Immature natural killer cell (primary cell): ENCODE data around the gene DDR1. TPM values are rescaled to one million over a fixed set of nuclear protein-coding genes. Genes with fewer than 3 reads are reported as not detected.
A peak's percentile ranks its signal among the peaks of the same experiment; 100 is the strongest.

Experiments used
- DNase-seq, 3 donors: peaks; one replicate each; pipeline ENCODE4 v3.0.0; 2022; ENCODE audit warnings: mixed read lengths in 1 of 3
- H3K27ac Mint-ChIP-seq, 6 donors: one replicate each; pipeline ENCODE4 v1.8.0; 2020; ENCODE audit warnings: mixed read lengths in 6 of 6, mild to moderate bottlenecking in 5 of 6, inconsistent platforms in 4 of 6, moderate library complexity in 3 of 6
- H3K27me3 Mint-ChIP-seq, 3 donors: one replicate each; pipeline ENCODE4 v1.8.0; 2020 to 2021; ENCODE audit warnings: low read depth in 3 of 3, mild to moderate bottlenecking in 3 of 3, mixed read lengths in 3 of 3, moderate library complexity in 3 of 3, inconsistent platforms in 1 of 3
- H3K36me3 Mint-ChIP-seq, 3 donors: one replicate each; pipeline ENCODE4 v1.8.0; 2020; ENCODE audit warnings: mixed read lengths in 3 of 3, inconsistent platforms in 2 of 3, mild to moderate bottlenecking in 2 of 3
- H3K4me1 Mint-ChIP-seq, 2 donors: one replicate each; pipeline ENCODE4 v1.8.0; 2020; ENCODE audit warnings: inconsistent platforms in 2 of 2, mild to moderate bottlenecking in 2 of 2, mixed read lengths in 2 of 2, moderate library complexity in 1 of 2
- H3K4me3 Mint-ChIP-seq, 5 donors: one replicate each; pipeline ENCODE4 v1.8.0; 2020; ENCODE audit warnings: mild to moderate bottlenecking in 5 of 5, mixed read lengths in 5 of 5, inconsistent platforms in 3 of 5, moderate library complexity in 3 of 5
- H3K9me3 Mint-ChIP-seq, 6 donors: one replicate each; pipeline ENCODE4 v1.8.0; 2020; ENCODE audit warnings: mild to moderate bottlenecking in 6 of 6, mixed read lengths in 6 of 6, inconsistent platforms in 4 of 6, moderate library complexity in 3 of 6
- polyA plus RNA-seq, 3 donors: library from polyadenylated mRNA; unstranded; fragments of 300-500 nt; fragmentation: Illumina TruSeq; gene quantifications; one replicate each; pipeline ENCODE4 v1.2.3, GENCODE V29; 2021

Gene DDR1
- polyA plus RNA-seq, 3 donors from 2014 or later = 0.41 to 1.1 TPM; not detected in 1

GRCh38 chr6:30887901-30888815 lies 3.8 kb downstream of the DDR1 start:
- Mint-ChIP-seq H3K36me3 (peaks cover 5 to 14% (median 5%) of the 10 kb centered on the region in 3 donors), H3K4me3 (no peak overlapping the region), H3K9me3 (no peaks in the 10 kb centered on the region), H3K4me1 (peaks cover 6 to 14% of the 10 kb centered on the region in 2 donors), H3K27me3 (peaks cover 0 to 9% (median 6%) of the 10 kb centered on the region in 3 donors), H3K27ac (peak overlapping the region in 1 of 6 donors; percentile 41)
- no peak for DNase-seq

- no peak overlapping the region for H3K4me3 Mint-ChIP-seq
- no peak for DNase-seq
- peaks cover 0 to 6% (median 6%) of the 10 kb centered on the region in 3 donors for H3K27me3 Mint-ChIP-seq
- no peaks in the 10 kb centered on the region for H3K9me3 Mint-ChIP-seq
- peaks cover 6 to 11% of the 10 kb centered on the region in 2 donors for H3K4me1 Mint-ChIP-seq
- peaks cover 5 to 11% (median 5%) of the 10 kb centered on the region in 3 donors for H3K36me3 Mint-ChIP-seq
- H3K27ac Mint-ChIP-seq = no peak overlapping the region
Observed at GRCh38 chr6:30888816-30889495, 4.6 kb downstream of the DDR1 start.

GRCh38 chr6:30889496-30889885 lies 5.2 kb downstream of the DDR1 start:
- peaks cover 6 to 11% of the 10 kb centered on the region in 2 donors for H3K4me1 Mint-ChIP-seq
- no peak for DNase-seq
- no peak overlapping the region for H3K27ac Mint-ChIP-seq
- peaks cover 5 to 14% (median 6%) of the 10 kb centered on the region in 3 donors for H3K36me3 Mint-ChIP-seq
- no peak overlapping the region for H3K4me3 Mint-ChIP-seq
- H3K27me3 Mint-ChIP-seq = peaks cover 0 to 6% (median 6%) of the 10 kb centered on the region in 3 donors
- H3K9me3 Mint-ChIP-seq = no peaks in the 10 kb centered on the region

GRCh38 chr6:30889921-30890645 lies 5.8 kb downstream of the DDR1 start:
- Mint-ChIP-seq H3K27ac (no peak overlapping the region), H3K27me3 (peaks cover 0 to 6% (median 6%) of the 10 kb centered on the region in 3 donors), H3K9me3 (no peaks in the 10 kb centered on the region), H3K4me3 (no peak overlapping the region), H3K36me3 (peaks cover 11 to 20% (median 12%) of the 10 kb centered on the region in 3 donors), H3K4me1 (peaks cover 6 to 9% of the 10 kb centered on the region in 2 donors)
- no peak for DNase-seq

- DNase-seq = no peak
- Mint-ChIP-seq H3K4me3 (no peak overlapping the region), H3K36me3 (peaks cover 12 to 21% (median 13%) of the 10 kb centered on the region in 3 donors), H3K4me1 (peaks cover 2 to 4% of the 10 kb centered on the region in 2 donors), H3K27me3 (peaks cover 0 to 4% (median 2%) of the 10 kb centered on the region in 3 donors), H3K9me3 (no peaks in the 10 kb centered on the region), H3K27ac (no peak overlapping the region)
Observed at GRCh38 chr6:30890646-30891449, 6.5 kb downstream of the DDR1 start.

GRCh38 chr6:30891450-30891723 lies 7.1 kb downstream of the DDR1 start:
- H3K36me3 Mint-ChIP-seq = peaks cover 12 to 21% (median 13%) of the 10 kb centered on the region in 3 donors
- DNase-seq = no peak
- H3K27ac Mint-ChIP-seq = no peak overlapping the region
- no peaks in the 10 kb centered on the region for H3K4me1 Mint-ChIP-seq
- no peak overlapping the region for H3K4me3 Mint-ChIP-seq
- peaks cover 0 to 2% (median 2%) of the 10 kb centered on the region in 3 donors for H3K27me3 Mint-ChIP-seq
- no peaks in the 10 kb centered on the region for H3K9me3 Mint-ChIP-seq

GRCh38 chr6:30891816-30892538 lies 7.7 kb downstream of the DDR1 start:
- no peak for DNase-seq
- no peaks in the 10 kb centered on the region for H3K9me3 Mint-ChIP-seq
- no peak overlapping the region for H3K27ac Mint-ChIP-seq
- peaks cover 12 to 21% (median 13%) of the 10 kb centered on the region in 3 donors for H3K36me3 Mint-ChIP-seq
- no peaks in the 10 kb centered on the region for H3K4me1 Mint-ChIP-seq
- no peak overlapping the region for H3K4me3 Mint-ChIP-seq
- H3K27me3 Mint-ChIP-seq = peaks cover 0 to 2% (median 2%) of the 10 kb centered on the region in 3 donors

GRCh38 chr6:30893001-30893591 lies 8.8 kb downstream of the DDR1 start:
- no peaks in the 10 kb centered on the region for H3K9me3 Mint-ChIP-seq
- H3K27ac Mint-ChIP-seq = no peak overlapping the region
- peaks cover 0 to 2% (median 2%) of the 10 kb centered on the region in 3 donors for H3K27me3 Mint-ChIP-seq
- no peak for DNase-seq
- H3K4me1 Mint-ChIP-seq = no peaks in the 10 kb centered on the region
- H3K36me3 Mint-ChIP-seq = peaks cover 12 to 23% (median 13%) of the 10 kb centered on the region in 3 donors
- H3K4me3 Mint-ChIP-seq = no peak overlapping the region

- H3K27ac Mint-ChIP-seq = no peak overlapping the region
- H3K4me1 Mint-ChIP-seq = no peaks in the 10 kb centered on the region
Observed at GRCh38 chr6:30893666-30894065, 9.3 kb downstream of the DDR1 start.

GRCh38 chr6:30894381-30894780 lies 10.1 kb downstream of the DDR1 start:
- Mint-ChIP-seq H3K27ac (no peak overlapping the region), H3K4me3 (no peak overlapping the region), H3K27me3 (peaks cover 0 to 2% (median 2%) of the 10 kb centered on the region in 3 donors), H3K36me3 (peaks cover 12 to 28% (median 12%) of the 10 kb centered on the region in 3 donors), H3K4me1 (no peaks in the 10 kb centered on the region), H3K9me3 (no peaks in the 10 kb centered on the region)
- no peak for DNase-seq

More at GRCh38 chr6:30893666-30894065, 9.3 kb downstream of the DDR1 start:
- Mint-ChIP-seq H3K27me3 (peaks cover 0 to 2% (median 2%) of the 10 kb centered on the region in 3 donors), H3K36me3 (peaks cover 12 to 28% (median 13%) of the 10 kb centered on the region in 3 donors), H3K4me3 (no peak overlapping the region), H3K9me3 (no peaks in the 10 kb centered on the region)
- no peak for DNase-seq

GRCh38 chr6:30894935-30895334 lies 10.6 kb downstream of the DDR1 start:
- Mint-ChIP-seq H3K36me3 (peaks cover 7 to 24% (median 8%) of the 10 kb centered on the region in 3 donors), H3K27me3 (peaks cover 0 to 2% (median 0%) of the 10 kb centered on the region in 3 donors), H3K4me1 (no peaks in the 10 kb centered on the region), H3K4me3 (no peak overlapping the region), H3K27ac (no peak overlapping the region), H3K9me3 (no peaks in the 10 kb centered on the region)
- DNase-seq = no peak

GRCh38 chr6:30895343-30895742 lies 11.0 kb downstream of the DDR1 start:
- Mint-ChIP-seq H3K36me3 (peaks cover 7 to 24% (median 7%) of the 10 kb centered on the region in 3 donors), H3K27ac (no peak overlapping the region), H3K4me3 (no peak overlapping the region), H3K27me3 (peaks cover 0 to 2% (median 0%) of the 10 kb centered on the region in 3 donors), H3K4me1 (no peaks in the 10 kb centered on the region), H3K9me3 (no peaks in the 10 kb centered on the region)
- DNase-seq = no peak
